PC-9 (cell line): ENCODE results near the gene LPCAT2.

Source experiments
- EZH2 ChIP-seq: fragments of 200-600 bp; sonication (generic); IDR thresholded peaks from 2 replicates; pipeline ENCODE4 v1.8.0; 2017; ENCODE audit warnings: antibody characterized with exemption, low read depth
- TF ChIP-seq, protein P1 (sequence below): fragments of 200-600 bp; sonication (generic); conservative IDR thresholded peaks from 2 replicates; pipeline ENCODE4 v1.6.1; 2017; ENCODE audit warnings: mixed run types, antibody characterized with exemption, mild to moderate bottlenecking, moderate library complexity

DNA sequence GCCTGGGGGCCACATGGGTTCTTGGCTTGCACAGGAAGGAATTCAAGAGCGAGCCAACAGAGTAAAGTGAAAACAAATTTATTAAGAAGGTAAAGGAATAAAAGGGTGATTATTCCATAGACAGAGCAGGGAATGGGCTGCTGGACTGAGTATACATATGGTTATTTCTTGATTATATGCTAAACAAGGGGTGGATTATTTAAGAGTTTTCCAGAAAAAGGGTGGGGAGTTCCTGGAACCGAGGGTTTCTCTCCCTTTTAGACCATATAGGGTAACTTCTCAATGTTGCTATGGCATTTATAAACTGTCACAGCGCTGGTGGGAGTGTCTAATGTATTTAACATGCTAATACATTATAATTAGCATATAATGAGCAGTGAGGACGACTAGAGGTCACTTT lies 27.8 kb upstream of the LPCAT2 start:
- TF ChIP-seq, protein P1, sequence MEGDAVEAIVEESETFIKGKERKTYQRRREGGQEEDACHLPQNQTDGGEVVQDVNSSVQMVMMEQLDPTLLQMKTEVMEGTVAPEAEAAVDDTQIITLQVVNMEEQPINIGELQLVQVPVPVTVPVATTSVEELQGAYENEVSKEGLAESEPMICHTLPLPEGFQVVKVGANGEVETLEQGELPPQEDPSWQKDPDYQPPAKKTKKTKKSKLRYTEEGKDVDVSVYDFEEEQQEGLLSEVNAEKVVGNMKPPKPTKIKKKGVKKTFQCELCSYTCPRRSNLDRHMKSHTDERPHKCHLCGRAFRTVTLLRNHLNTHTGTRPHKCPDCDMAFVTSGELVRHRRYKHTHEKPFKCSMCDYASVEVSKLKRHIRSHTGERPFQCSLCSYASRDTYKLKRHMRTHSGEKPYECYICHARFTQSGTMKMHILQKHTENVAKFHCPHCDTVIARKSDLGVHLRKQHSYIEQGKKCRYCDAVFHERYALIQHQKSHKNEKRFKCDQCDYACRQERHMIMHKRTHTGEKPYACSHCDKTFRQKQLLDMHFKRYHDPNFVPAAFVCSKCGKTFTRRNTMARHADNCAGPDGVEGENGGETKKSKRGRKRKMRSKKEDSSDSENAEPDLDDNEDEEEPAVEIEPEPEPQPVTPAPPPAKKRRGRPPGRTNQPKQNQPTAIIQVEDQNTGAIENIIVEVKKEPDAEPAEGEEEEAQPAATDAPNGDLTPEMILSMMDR, result no peak
- TF ChIP-seq EZH2, result no peak
